ENCODE data around the gene C1QTNF1.
A peak's percentile ranks its signal among the peaks of the same experiment; 100 is the strongest.

The C1QTNF1 gene

DNA sequence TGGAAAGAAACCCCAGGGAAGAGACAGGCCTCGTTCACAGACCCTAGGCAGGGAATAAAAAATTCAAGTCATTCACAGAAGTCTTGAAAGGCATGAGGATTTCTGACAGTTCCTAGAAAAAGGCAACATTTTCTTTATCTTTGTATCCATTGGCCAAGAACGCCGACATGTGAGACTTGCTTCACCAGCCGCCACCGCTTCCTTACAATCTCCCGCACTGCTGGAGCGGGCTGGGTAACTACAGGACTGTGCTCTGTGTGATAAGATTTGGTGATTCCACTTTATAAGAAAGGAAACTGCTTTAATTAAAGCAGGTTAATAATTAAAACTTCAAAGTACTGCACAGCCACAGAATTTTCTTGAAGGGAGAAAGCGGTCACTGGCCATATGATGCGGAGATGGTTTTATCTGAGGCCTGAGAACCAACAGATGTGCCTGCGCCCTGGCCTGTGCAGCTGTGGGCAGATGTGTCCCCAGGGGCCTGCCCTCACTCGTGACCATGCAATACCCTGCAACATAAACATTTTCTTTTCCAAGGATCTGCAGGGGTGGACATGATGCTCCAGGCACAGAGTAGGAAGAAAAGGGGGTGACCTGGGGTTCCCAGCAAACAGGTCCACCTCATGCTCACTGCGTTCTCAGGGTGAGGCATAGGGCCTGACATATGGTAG, 31.3 kb upstream of the C1QTNF1 start:
- DNase-seq (ENCODE audit: extremely low spot score): no peak
- TF ChIP-seq, protein P1, sequence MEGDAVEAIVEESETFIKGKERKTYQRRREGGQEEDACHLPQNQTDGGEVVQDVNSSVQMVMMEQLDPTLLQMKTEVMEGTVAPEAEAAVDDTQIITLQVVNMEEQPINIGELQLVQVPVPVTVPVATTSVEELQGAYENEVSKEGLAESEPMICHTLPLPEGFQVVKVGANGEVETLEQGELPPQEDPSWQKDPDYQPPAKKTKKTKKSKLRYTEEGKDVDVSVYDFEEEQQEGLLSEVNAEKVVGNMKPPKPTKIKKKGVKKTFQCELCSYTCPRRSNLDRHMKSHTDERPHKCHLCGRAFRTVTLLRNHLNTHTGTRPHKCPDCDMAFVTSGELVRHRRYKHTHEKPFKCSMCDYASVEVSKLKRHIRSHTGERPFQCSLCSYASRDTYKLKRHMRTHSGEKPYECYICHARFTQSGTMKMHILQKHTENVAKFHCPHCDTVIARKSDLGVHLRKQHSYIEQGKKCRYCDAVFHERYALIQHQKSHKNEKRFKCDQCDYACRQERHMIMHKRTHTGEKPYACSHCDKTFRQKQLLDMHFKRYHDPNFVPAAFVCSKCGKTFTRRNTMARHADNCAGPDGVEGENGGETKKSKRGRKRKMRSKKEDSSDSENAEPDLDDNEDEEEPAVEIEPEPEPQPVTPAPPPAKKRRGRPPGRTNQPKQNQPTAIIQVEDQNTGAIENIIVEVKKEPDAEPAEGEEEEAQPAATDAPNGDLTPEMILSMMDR (IDR thresholded peaks at IDR 0.05; ENCODE audit: control extremely low read depth, extremely low read depth, low read depth, missing control alignments): no peak
- ChIA-PET POLR2A (no interaction called here), CTCF (interaction anchor here (1.4 kb wide), 1 partner anchor 33 kb away, joined by 3 read pairs; no protein-coding TSS in a partner anchor)

DNA sequence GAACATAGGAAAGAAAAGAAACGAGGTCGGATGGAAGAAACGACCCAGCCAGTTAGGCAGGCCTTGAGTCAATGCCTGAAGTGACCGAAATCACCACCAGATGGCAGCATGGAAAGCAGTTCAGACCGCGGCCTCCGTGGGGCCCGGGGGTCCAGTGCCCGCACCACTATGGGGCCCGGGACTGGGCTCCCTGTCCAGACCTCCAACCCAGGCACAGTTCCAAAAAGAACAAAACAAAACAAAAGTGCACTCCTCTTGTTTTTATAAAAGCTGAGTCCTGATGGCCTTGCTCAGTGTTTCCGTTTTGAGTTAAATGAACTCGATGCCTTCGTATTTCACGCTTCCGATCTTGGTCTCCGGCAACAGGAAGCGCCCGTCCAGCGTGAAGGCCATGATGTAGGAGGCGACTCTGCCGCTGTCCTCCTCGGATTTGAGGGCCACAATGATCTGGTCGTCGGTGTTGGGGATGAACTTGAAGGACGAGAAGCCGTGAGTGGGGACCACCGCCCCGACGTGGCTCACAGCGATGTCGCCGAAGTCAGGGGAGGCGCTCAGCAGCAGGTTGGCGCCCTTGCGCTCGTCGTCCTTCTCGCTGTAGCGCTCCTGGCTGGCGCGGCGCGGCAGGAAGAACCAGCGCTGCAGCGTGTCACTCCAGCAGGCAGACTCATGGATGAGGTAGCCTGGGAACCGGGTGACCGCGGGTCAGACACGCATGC, 30.6 kb upstream of the C1QTNF1 start:
- peak; percentile 74 for DNase-seq (ENCODE audit: extremely low spot score)
- POLR2A ChIA-PET: no interaction called here
- CTCF ChIA-PET: interaction anchor here (1.0 to 1.6 kb wide), 4 partner anchors 17 to 496 kb away, joined by 3 read pairs; no protein-coding TSS in a partner anchor
- TF ChIP-seq, protein P1 (IDR thresholded peaks at IDR 0.05; ENCODE audit: control extremely low read depth, extremely low read depth, low read depth, missing control alignments): peak; percentile 56

DNA sequence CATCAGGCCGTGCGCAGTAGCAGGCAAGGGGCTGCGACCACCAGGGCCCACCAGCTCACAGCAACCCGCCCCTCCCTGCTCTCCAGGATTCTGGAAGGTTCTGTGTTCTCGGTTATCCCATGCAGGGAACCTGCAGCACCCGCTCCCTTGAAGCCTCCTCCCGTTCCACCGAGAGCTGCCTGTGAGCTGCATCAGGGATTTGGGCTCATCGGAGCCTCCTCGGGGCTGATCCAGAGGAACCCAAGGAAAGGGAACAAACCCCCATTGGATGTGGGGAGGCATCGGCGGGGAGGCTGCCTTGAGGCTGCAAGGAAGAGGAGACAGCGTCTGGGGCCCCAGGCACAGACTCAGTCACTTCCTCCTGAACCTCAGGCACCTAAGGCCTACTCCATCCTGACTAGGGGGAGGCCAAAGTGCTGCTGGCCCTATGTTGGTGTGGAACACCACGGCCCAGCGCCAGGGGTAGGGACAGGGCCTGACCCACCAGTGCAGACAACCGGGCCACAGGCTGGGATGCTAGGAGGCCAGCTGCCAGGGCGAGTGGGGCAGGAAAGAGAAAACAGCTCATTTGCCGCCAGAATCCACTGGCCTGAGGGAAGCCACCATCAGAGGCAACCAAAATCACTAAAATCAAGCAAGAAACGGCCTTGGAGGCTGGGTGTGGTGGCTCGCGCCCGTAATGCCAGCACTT, 29.8 kb upstream of the C1QTNF1 start:
- TF ChIP-seq, protein P1 (IDR thresholded peaks at IDR 0.05; ENCODE audit: control extremely low read depth, extremely low read depth, low read depth, missing control alignments): no peak
- ChIA-PET POLR2A (interaction anchor here (0.6 kb wide), 1 partner anchor 650 kb away, joined by 4 read pairs; no protein-coding TSS in a partner anchor), CTCF (interaction anchor here (1.0 to 2.6 kb wide), 4 partner anchors 17 to 497 kb away, joined by 3 to 9 read pairs (median 3); no protein-coding TSS in a partner anchor)
- no peak for DNase-seq (ENCODE audit: extremely low spot score)

DNA sequence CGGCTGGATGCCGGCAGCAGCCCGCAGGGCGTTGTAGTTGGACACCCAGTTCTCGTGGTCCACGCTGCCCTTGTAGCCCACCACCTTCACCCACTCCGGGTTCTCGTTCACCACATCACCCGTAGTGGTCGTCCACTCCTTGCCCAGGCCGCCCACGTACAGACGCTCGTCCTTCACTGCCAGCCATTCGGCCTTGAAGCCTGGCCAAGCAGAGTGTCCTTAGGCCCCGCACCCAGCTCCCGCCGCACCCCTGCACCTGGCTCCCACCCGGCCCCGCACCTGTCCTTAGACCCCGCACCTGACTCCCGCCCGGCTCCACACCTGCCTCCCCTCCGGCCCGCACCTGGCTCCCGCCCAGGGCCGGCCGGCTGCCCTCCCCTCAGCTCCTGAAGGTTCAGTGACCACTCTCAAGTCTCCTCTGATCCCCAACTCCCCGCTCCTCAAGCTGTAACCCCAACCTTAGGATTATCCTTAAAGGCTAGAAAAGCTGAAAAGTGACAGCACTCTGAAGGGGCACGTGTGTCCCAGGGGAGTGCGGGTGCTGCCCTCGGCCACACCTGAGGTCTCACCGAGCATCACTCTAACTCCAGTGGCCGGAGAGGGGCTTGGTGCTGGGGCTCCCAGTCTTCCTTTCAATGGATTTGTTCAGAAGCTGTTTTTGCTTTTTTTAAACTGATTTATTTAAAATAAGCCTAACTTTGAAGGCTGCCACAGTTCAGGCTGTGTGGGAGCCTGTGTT, 28.8 kb upstream of the C1QTNF1 start:
- DNase-seq (ENCODE audit: extremely low spot score): no peak
- ChIA-PET CTCF (interaction anchor here (0.8 to 2.6 kb wide), 8 partner anchors 8 to 498 kb away, joined by 3 to 9 read pairs (median 4); no protein-coding TSS in a partner anchor), POLR2A (interaction anchor here (0.9 kb wide), 1 partner anchor 89 kb away, joined by 3 read pairs; no protein-coding TSS in a partner anchor)
- TF ChIP-seq, protein P1 (IDR thresholded peaks at IDR 0.05; ENCODE audit: control extremely low read depth, extremely low read depth, low read depth, missing control alignments): no peak

DNA sequence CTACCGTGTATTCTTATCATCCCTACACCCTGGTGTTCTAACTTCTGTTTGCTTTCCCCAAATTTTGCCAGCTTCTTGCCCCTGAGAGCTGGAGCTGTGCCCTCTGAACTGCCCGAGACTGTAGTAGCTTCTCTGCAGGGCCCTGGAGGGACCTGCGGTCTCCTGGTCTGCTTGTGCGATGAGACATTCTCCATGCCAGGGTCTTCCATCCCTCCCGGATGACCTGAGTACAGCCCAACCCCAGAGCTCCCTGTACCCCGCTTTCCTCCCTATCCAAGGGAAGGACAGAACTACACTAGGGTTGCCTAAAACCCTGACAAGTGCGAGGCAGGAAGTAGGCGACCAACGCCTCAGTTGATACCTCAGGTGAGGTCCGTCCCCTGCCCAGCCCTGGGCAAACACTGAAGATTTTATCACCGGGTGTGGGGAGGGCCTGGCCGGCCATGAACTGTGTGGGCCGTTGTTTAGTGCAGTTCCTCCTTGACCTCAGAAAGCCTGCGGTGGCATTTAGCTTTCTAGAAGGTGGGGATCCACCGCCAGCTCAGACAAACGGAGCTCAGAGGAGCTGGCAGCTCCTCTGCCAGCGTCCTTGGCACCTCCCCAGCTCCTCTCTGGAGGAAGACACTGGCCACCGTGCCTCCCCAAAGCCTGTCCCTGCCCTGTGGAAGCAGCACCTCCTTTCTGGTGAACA, 28.1 kb upstream of the C1QTNF1 start:
- CTCF ChIA-PET: interaction anchor here (0.8 to 2.6 kb wide), 7 partner anchors 9 to 130 kb away, joined by 3 to 9 read pairs (median 4); no protein-coding TSS in a partner anchor
- POLR2A ChIA-PET: interaction anchor here (0.9 kb wide), 1 partner anchor 88 kb away, joined by 3 read pairs; no protein-coding TSS in a partner anchor
- TF ChIP-seq, protein P1 (IDR thresholded peaks at IDR 0.05; ENCODE audit: control extremely low read depth, extremely low read depth, low read depth, missing control alignments): no peak
- DNase-seq (ENCODE audit: extremely low spot score): no peak
